Uterus (tissue), 2 donors: ENCODE results near the gene NMB.

Source experiments
- POLR2A ChIP-seq, 2 donors: fragments of 450-650 bp; IDR thresholded peaks; one replicate each; pipeline ENCODE4 v1.6.1; 2016; ENCODE audit warnings: antibody characterized with exemption in 2 of 2, mild to moderate bottlenecking in 1 of 2, moderate library complexity in 1 of 2
- TF ChIP-seq, protein P1 (sequence below), 4 experiments: fragments of 200-600 bp in 2 of 4; fragments of 450-650 bp in 2 of 4; sonication (generic) in 2 of 4; IDR thresholded peaks; one replicate each; pipeline ENCODE4 v1.5.1; 2016 to 2019; ENCODE audit warnings: antibody characterized with exemption in 4 of 4, mild to moderate bottlenecking in 2 of 4, moderate library complexity in 1 of 4

DNA sequence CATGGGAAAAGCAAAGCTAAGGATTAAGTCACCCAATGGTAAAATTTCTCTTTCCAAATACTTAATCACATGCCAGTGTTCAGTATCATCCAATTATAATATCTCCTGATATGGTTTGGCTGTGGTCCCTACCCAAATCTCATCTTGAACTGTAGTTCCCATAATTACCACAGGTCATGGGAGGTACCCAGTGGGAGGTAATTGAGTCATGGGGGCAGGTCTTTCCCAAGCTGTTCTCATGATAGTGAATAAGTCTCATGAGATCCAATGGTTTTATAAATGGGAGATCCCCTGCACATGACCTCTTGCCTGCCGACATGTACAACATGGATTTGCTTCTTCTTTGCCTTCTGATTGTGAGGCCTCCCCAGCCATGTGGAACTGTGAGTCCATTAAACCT, 26.1 kb upstream of the NMB start:
- TF ChIP-seq, protein P1, sequence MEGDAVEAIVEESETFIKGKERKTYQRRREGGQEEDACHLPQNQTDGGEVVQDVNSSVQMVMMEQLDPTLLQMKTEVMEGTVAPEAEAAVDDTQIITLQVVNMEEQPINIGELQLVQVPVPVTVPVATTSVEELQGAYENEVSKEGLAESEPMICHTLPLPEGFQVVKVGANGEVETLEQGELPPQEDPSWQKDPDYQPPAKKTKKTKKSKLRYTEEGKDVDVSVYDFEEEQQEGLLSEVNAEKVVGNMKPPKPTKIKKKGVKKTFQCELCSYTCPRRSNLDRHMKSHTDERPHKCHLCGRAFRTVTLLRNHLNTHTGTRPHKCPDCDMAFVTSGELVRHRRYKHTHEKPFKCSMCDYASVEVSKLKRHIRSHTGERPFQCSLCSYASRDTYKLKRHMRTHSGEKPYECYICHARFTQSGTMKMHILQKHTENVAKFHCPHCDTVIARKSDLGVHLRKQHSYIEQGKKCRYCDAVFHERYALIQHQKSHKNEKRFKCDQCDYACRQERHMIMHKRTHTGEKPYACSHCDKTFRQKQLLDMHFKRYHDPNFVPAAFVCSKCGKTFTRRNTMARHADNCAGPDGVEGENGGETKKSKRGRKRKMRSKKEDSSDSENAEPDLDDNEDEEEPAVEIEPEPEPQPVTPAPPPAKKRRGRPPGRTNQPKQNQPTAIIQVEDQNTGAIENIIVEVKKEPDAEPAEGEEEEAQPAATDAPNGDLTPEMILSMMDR (IDR thresholded peaks at IDR 0.05): no peak
- no peak for TF ChIP-seq POLR2A (IDR thresholded peaks at IDR 0.05)
